HepG2 (cell line): ENCODE data around the gene ZNF331. TPM values are rescaled to one million over a fixed set of nuclear protein-coding genes. Genes with fewer than 3 reads are reported as not detected.

Experiments
- ARNT2 ChIP-seq: sonication (generic); formaldehyde crosslinking; IDR thresholded peaks from 2 replicates; pipeline ENCODE4 v1.8.0; 2022; ENCODE audit warnings: mild to moderate bottlenecking, low read depth, missing genetic modification reagents, moderate library complexity
- BORCS8-MEF2B ChIP-seq: sonication (generic); formaldehyde crosslinking; IDR thresholded peaks from 2 replicates; pipeline ENCODE4 v1.8.0; 2022; ENCODE audit warnings: mild to moderate bottlenecking, missing genetic modification reagents
- CBX2 ChIP-seq, 2 experiments: fragments of 200-600 bp in 1 of 2; sonication (generic); formaldehyde crosslinking in 1 of 2; IDR thresholded peaks; 2 replicates each; pipeline versions ENCODE4 v1.7.0 to v1.8.1; 2018 to 2022; ENCODE audit warnings: low read depth in 2 of 2, low read length in 1 of 2, mild to moderate bottlenecking in 1 of 2, missing genetic modification reagents in 1 of 2
- GTF2F1 ChIP-seq: fragments of 150-350 bp; IDR thresholded peaks from 2 replicates; pipeline ENCODE4 v1.6.1; 2014; ENCODE audit warnings: low read length
- JUND ChIP-seq: sonication (generic); formaldehyde crosslinking; IDR thresholded peaks from 2 replicates; pipeline ENCODE4 v1.8.0; 2022; ENCODE audit warnings: mild to moderate bottlenecking, missing genetic modification reagents
- KDM3A ChIP-seq: IDR thresholded peaks from 2 replicates; pipeline ENCODE4 v1.6.1; 2018; ENCODE audit warnings: low read depth, missing compliant biosample characterization
- MAFF ChIP-seq: IDR thresholded peaks from 2 replicates; pipeline ENCODE4 v1.6.1; 2011; ENCODE audit warnings: low read depth, low read length, improper control_type of control experiment
- MYNN ChIP-seq: sonication (generic); formaldehyde crosslinking; IDR thresholded peaks from 2 replicates; pipeline ENCODE4 v1.4.0; 2020; ENCODE audit warnings: mild to moderate bottlenecking, low read depth, missing genetic modification reagents
- NR2F6 ChIP-seq, 2 experiments: IDR thresholded peaks; 2 replicates each; pipeline ENCODE4 v1.6.1; 2016; ENCODE audit warnings: antibody characterized with exemption in 1 of 2, mild to moderate bottlenecking in 1 of 2
- PHF21A ChIP-seq: sonication (generic); formaldehyde crosslinking; IDR thresholded peaks from 2 replicates; pipeline ENCODE4 v1.5.0; 2020; ENCODE audit warnings: mild to moderate bottlenecking, missing genetic modification reagents
- RFX3 ChIP-seq: IDR thresholded peaks from 2 replicates; pipeline ENCODE4 v1.6.1; 2016; ENCODE audit warnings: missing biosample characterization, missing genetic modification reagents
- SIN3B ChIP-seq: fragments of 150-350 bp; IDR thresholded peaks from 2 replicates; pipeline ENCODE4 v1.6.1; 2014; ENCODE audit warnings: low read length
- SSRP1 ChIP-seq: IDR thresholded peaks from 2 replicates; pipeline ENCODE4 v1.6.1; 2016; ENCODE audit warnings: control low read depth
- U2AF2 ChIP-seq: fragments of 200-400 bp; formaldehyde crosslinking; IDR thresholded peaks from 2 replicates; pipeline ENCODE4 v1.6.1; 2017; ENCODE audit warnings: low read depth, mild to moderate bottlenecking, low read length
- XRCC5 ChIP-seq: fragments of 200-400 bp; formaldehyde crosslinking; optimal IDR thresholded peaks from 2 replicates; pipeline ENCODE3; 2017; ENCODE audit warnings: mild to moderate bottlenecking, low read length
- YY1 ChIP-seq: IDR thresholded peaks from 2 replicates; pipeline ENCODE4 v1.6.1; 2011; ENCODE audit warnings: low read length, low read depth, moderate library complexity, mild to moderate bottlenecking; ENCODE audit not compliant: insufficient read depth, insufficient replicate concordance
- ZNF251 ChIP-seq: sonication (generic); formaldehyde crosslinking; IDR thresholded peaks from 2 replicates; pipeline ENCODE4 v1.9.0; 2021; ENCODE audit warnings: mild to moderate bottlenecking, missing genetic modification reagents
- ZNF3 ChIP-seq: IDR thresholded peaks from 2 replicates; pipeline ENCODE4 v1.7.0; 2017; ENCODE audit warnings: inconsistent platforms
- ZNF660 ChIP-seq: sonication (generic); formaldehyde crosslinking; IDR thresholded peaks from 2 replicates; pipeline ENCODE4 v1.5.1; 2020; ENCODE audit warnings: mild to moderate bottlenecking, low read depth, missing genetic modification reagents, borderline replicate concordance
- ZNF746 ChIP-seq: sonication (generic); formaldehyde crosslinking; IDR thresholded peaks from 2 replicates; pipeline ENCODE4 v1.8.0; 2022; ENCODE audit warnings: mild to moderate bottlenecking, missing genetic modification reagents
- polyA plus RNA-seq, 8 experiments: library from polyadenylated mRNA; depleted of rRNA in 3 of 8; stranded (reverse) in 7 of 8; unstranded in 1 of 8; fragments of >200 nt; fragmentation: Illumina TruSeq in 4 of 8; extraction: Trizol in 4 of 8; gene quantifications; 2 replicates each; pipeline versions ENCODE4 v1.2.1 to v1.2.3, GENCODE V29; 2011 to 2016; ENCODE audit warnings: low read depth in 4 of 8, missing spikeins in 1 of 8, mixed read lengths in 1 of 8; ENCODE audit not compliant: insufficient read depth in 1 of 8
- total RNA-seq, 5 experiments: library from RNA; depleted of rRNA; stranded (reverse); fragments of >200 nt; fragmentation: Illumina TruSeq; extraction: Trizol; gene quantifications; 2 replicates each; pipeline ENCODE4 v1.2.3, GENCODE V29; 2016; ENCODE audit warnings: low read depth in 1 of 5
- TF ChIP-seq, protein P1 (sequence below): sonication (generic); formaldehyde crosslinking; IDR thresholded peaks from 2 replicates; pipeline ENCODE4 v1.5.0; 2020; ENCODE audit warnings: mild to moderate bottlenecking, missing genetic modification reagents, borderline replicate concordance
- TF ChIP-seq, protein P2 (sequence below): sonication (generic); formaldehyde crosslinking; IDR thresholded peaks from 2 replicates; pipeline ENCODE4 v1.9.0; 2021; ENCODE audit warnings: missing genetic modification reagents, borderline replicate concordance
- TF ChIP-seq, protein P3 (sequence below): IDR thresholded peaks from 2 replicates; pipeline ENCODE4 v1.6.1; 2016; ENCODE audit warnings: missing compliant biosample characterization, missing genetic modification reagents, borderline replicate concordance

Gene ZNF331
- total and polyA plus RNA-seq, 2 of the 13 experiments (the other 11 are each of a cell fraction or from before 2014, with no cell fraction given), result 8.2 to 13.3 TPM

DNA sequence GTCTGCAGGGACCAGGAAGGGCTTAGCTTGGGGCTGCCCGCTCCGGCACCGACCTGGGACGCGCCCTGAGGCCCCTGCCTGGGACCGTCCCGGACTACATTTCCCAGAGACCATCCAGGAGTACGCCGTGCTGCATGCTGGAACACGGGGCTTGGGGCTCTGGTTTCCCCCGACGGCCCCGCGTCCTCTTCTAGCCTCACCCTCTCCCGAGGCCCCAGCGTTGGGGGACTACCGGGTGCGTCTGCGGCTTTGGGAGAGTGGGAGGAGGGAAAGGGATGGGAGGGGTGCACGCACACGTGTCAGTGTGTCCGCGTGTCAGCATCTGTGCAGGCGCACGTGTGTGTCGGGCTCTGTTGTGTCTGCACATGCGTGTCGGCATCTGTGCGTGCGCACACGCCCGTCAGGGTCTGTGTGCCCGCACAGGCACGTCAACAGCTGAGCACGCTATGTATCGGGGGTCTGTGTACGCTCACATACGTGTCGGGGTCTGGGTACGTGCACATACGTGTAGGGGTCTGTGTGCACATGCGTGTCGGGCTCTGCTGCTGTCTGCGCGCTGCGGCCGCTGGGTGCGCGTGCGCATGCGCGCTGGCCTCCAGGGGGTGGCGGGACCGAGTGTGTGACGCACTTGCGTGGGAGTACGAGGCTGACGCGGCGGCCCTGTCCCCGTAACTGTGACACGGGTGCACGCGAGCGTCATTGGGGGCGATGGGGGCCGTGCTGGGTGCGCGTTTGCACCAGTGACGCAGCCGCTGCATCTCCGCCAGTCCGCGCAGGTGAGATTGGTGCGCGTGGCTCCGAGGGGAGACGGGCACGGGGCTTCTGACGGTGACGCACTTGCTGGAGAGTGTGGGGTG is at the start of gene ZNF331 (continued):
- TF ChIP-seq, protein P1, sequence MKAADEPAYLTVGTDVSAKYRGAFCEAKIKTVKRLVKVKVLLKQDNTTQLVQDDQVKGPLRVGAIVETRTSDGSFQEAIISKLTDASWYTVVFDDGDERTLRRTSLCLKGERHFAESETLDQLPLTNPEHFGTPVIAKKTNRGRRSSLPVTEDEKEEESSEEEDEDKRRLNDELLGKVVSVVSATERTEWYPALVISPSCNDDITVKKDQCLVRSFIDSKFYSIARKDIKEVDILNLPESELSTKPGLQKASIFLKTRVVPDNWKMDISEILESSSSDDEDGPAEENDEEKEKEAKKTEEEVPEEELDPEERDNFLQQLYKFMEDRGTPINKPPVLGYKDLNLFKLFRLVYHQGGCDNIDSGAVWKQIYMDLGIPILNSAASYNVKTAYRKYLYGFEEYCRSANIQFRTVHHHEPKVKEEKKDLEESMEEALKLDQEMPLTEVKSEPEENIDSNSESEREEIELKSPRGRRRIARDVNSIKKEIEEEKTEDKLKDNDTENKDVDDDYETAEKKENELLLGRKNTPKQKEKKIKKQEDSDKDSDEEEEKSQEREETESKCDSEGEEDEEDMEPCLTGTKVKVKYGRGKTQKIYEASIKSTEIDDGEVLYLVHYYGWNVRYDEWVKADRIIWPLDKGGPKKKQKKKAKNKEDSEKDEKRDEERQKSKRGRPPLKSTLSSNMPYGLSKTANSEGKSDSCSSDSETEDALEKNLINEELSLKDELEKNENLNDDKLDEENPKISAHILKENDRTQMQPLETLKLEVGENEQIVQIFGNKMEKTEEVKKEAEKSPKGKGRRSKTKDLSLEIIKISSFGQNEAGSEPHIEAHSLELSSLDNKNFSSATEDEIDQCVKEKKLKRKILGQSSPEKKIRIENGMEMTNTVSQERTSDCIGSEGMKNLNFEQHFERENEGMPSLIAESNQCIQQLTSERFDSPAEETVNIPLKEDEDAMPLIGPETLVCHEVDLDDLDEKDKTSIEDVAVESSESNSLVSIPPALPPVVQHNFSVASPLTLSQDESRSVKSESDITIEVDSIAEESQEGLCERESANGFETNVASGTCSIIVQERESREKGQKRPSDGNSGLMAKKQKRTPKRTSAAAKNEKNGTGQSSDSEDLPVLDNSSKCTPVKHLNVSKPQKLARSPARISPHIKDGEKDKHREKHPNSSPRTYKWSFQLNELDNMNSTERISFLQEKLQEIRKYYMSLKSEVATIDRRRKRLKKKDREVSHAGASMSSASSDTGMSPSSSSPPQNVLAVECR (CRISPR knock-in tag), result peak; percentile 69
- no peak for TF ChIP-seq ZNF660
- no peak; the same call in 1 of the 2 replicates for TF ChIP-seq ZNF746 (CRISPR knock-in tag)
- peak; percentile 52; the same call in 1 of the 2 replicates for TF ChIP-seq BORCS8-MEF2B (CRISPR knock-in tag)
- no peak for TF ChIP-seq JUND (CRISPR knock-in tag)
- TF ChIP-seq SIN3B, result no peak
- no peak for TF ChIP-seq ZNF3 (CRISPR knock-in tag)
- TF ChIP-seq SSRP1 (CRISPR knock-in tag), result no peak
- TF ChIP-seq YY1, result no peak
- 0 out of 2 replicates have a peak, but pooled peaks have one; percentile 16 for TF ChIP-seq PHF21A (CRISPR knock-in tag)
- no peak for TF ChIP-seq MAFF
- no peak for TF ChIP-seq MYNN (CRISPR knock-in tag)
- TF ChIP-seq NR2F6 (IDR thresholded peaks at IDR 0.05), result no peak
- 0 out of 2 replicates have a peak, but pooled peaks have one; percentile 7 for TF ChIP-seq NR2F6 (CRISPR knock-in tag; IDR thresholded peaks at IDR 0.05)
- TF ChIP-seq, protein P2, sequence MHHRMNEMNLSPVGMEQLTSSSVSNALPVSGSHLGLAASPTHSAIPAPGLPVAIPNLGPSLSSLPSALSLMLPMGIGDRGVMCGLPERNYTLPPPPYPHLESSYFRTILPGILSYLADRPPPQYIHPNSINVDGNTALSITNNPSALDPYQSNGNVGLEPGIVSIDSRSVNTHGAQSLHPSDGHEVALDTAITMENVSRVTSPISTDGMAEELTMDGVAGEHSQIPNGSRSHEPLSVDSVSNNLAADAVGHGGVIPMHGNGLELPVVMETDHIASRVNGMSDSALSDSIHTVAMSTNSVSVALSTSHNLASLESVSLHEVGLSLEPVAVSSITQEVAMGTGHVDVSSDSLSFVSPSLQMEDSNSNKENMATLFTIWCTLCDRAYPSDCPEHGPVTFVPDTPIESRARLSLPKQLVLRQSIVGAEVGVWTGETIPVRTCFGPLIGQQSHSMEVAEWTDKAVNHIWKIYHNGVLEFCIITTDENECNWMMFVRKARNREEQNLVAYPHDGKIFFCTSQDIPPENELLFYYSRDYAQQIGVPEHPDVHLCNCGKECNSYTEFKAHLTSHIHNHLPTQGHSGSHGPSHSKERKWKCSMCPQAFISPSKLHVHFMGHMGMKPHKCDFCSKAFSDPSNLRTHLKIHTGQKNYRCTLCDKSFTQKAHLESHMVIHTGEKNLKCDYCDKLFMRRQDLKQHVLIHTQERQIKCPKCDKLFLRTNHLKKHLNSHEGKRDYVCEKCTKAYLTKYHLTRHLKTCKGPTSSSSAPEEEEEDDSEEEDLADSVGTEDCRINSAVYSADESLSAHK (CRISPR knock-in tag), result no peak
- no peak for TF ChIP-seq RFX3 (CRISPR knock-in tag)
- no peak for TF ChIP-seq GTF2F1
- TF ChIP-seq XRCC5, result no peak
- peak; percentile 44; the same call in 1 of the 2 replicates for TF ChIP-seq ARNT2
- no peak for TF ChIP-seq CBX2 (IDR thresholded peaks at IDR 0.05; ENCODE audit: low read depth, low read length)
- TF ChIP-seq CBX2 (CRISPR knock-in tag; IDR thresholded peaks at IDR 0.05; ENCODE audit: low read depth), result no peak
- no peak for TF ChIP-seq ZNF251 (CRISPR knock-in tag)
- TF ChIP-seq U2AF2, result no peak
- no peak for TF ChIP-seq KDM3A (CRISPR knock-in tag)
- TF ChIP-seq, protein P3, sequence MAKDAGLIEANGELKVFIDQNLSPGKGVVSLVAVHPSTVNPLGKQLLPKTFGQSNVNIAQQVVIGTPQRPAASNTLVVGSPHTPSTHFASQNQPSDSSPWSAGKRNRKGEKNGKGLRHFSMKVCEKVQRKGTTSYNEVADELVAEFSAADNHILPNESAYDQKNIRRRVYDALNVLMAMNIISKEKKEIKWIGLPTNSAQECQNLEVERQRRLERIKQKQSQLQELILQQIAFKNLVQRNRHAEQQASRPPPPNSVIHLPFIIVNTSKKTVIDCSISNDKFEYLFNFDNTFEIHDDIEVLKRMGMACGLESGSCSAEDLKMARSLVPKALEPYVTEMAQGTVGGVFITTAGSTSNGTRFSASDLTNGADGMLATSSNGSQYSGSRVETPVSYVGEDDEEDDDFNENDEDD (CRISPR knock-in tag), result peak; percentile 44; the same call in 1 of the 2 replicates
